Measurements from ENCODE around the gene WDR19. TPM values are rescaled to one million over a fixed set of nuclear protein-coding genes. Genes with fewer than 3 reads are reported as not detected.

WDR19 gene
- total RNA-seq, 4 donors from 2014 or later, result 6.1 to 16.2 (median 9.6) TPM

GRCh38 chr4:39279416-39279815, 97.1 kb downstream of the WDR19 start:
- H3K36me3 ChIP-seq, result peaks cover 0 to 17% of the 10 kb centered on the region in 2 donors
- no peak for ATAC-seq
- TF ChIP-seq POLR2A (IDR thresholded peaks at IDR 0.05), result no peak
- TF ChIP-seq, protein P1, sequence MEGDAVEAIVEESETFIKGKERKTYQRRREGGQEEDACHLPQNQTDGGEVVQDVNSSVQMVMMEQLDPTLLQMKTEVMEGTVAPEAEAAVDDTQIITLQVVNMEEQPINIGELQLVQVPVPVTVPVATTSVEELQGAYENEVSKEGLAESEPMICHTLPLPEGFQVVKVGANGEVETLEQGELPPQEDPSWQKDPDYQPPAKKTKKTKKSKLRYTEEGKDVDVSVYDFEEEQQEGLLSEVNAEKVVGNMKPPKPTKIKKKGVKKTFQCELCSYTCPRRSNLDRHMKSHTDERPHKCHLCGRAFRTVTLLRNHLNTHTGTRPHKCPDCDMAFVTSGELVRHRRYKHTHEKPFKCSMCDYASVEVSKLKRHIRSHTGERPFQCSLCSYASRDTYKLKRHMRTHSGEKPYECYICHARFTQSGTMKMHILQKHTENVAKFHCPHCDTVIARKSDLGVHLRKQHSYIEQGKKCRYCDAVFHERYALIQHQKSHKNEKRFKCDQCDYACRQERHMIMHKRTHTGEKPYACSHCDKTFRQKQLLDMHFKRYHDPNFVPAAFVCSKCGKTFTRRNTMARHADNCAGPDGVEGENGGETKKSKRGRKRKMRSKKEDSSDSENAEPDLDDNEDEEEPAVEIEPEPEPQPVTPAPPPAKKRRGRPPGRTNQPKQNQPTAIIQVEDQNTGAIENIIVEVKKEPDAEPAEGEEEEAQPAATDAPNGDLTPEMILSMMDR (IDR thresholded peaks at IDR 0.05 in 4 of 5, conservative IDR thresholded peaks at IDR 0.05 in 1 of 5), result no peak
- H3K27ac ChIP-seq, result no peak overlapping the region
- H3K27me3 ChIP-seq, result no peaks in the 10 kb centered on the region
- no peaks in the 10 kb centered on the region for H3K9me3 ChIP-seq
- no peak overlapping the region for H3K4me3 ChIP-seq
- intact Hi-C loops (cut with DNase I; ENCODE audit: low total_unique reads) (no loop called here), in situ Hi-C loops (cut with MboI; ENCODE audit: low sequenced_read_pairs in 4 of 4) (no loop called here)
- no peak for DNase-seq
- H3K4me1 ChIP-seq, result no peaks in the 10 kb centered on the region

DNA sequence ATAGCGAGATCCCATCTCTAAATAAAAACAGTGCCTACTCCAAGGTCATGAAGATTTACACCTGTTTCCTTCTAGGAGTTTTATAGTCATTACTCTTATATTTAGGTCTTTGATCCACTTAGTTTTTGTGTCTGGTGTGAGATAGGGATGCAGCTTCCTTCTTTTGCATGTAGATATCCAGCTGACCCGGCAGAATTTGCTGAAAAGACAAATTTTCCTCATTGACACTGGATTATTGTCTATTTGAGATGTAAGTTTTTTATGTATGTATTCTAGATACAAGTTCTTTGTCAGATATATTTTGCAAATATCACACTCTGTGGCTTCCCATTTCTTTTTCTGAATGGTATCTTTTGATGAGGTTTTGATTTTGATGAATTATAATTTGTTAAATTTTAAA, 98.4 kb downstream of the WDR19 start:
- H3K27ac ChIP-seq, result no peak overlapping the region
- no peaks in the 10 kb centered on the region for H3K27me3 ChIP-seq
- no peak overlapping the region for H3K4me3 ChIP-seq
- in situ Hi-C loops (cut with MboI; ENCODE audit: low sequenced_read_pairs in 4 of 4), result no loop called here
- ATAC-seq (no peak), DNase-seq (no peak)
- intact Hi-C loops (cut with DNase I; ENCODE audit: low total_unique reads), result no loop called here
- H3K36me3 ChIP-seq, result peaks cover 0 to 20% of the 10 kb centered on the region in 2 donors
- H3K9me3 ChIP-seq, result no peaks in the 10 kb centered on the region
- TF ChIP-seq, protein P1 (IDR thresholded peaks at IDR 0.05 in 4 of 5, conservative IDR thresholded peaks at IDR 0.05 in 1 of 5), result no peak
- no peak for TF ChIP-seq POLR2A (IDR thresholded peaks at IDR 0.05)
- H3K4me1 ChIP-seq, result no peaks in the 10 kb centered on the region

- no peak for ATAC-seq
- Histone ChIP-seq H3K9me3 (no peaks in the 10 kb centered on the region), H3K36me3 (peaks cover 0 to 39% of the 10 kb centered on the region in 2 donors), H3K4me3 (no peak overlapping the region), H3K27ac (no peak overlapping the region), H3K4me1 (no peaks in the 10 kb centered on the region), H3K27me3 (no peaks in the 10 kb centered on the region)
- intact Hi-C loops (cut with DNase I; ENCODE audit: low total_unique reads) (no loop called here), in situ Hi-C loops (cut with MboI; ENCODE audit: low sequenced_read_pairs in 4 of 4) (no loop called here)
- no peak for TF ChIP-seq POLR2A (IDR thresholded peaks at IDR 0.05)
- TF ChIP-seq, protein P1 (IDR thresholded peaks at IDR 0.05 in 4 of 5, conservative IDR thresholded peaks at IDR 0.05 in 1 of 5), result no peak
- DNase-seq, result no peak
Observed at GRCh38 chr4:39285111-39285795, 102.9 kb downstream of the WDR19 start.

DNA sequence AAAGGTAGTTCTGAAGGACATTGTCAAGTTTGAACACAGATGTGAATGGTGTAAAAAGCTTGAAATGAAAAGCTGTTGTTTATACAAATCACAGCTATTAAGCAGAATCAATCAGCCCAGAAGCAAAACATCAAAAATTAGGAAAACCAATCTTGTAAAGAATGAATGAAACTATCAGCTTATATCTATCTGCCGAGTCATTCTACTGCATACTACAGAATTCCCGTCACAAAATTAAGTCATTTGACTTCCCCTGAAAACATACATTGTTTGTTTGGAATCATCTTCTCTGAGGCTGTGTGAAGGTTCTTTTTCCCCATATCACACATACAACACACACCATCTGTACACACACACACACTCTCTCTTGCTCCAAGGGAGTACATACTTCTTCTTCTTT, 103.5 kb downstream of the WDR19 start:
- Histone ChIP-seq H3K4me1 (no peaks in the 10 kb centered on the region), H3K4me3 (no peak overlapping the region), H3K27ac (no peak overlapping the region), H3K9me3 (no peaks in the 10 kb centered on the region), H3K27me3 (no peaks in the 10 kb centered on the region), H3K36me3 (peaks cover 0 to 34% of the 10 kb centered on the region in 2 donors)
- no peak for ATAC-seq
- DNase-seq, result no peak
- intact Hi-C loops (cut with DNase I; ENCODE audit: low total_unique reads) (no loop called here), in situ Hi-C loops (cut with MboI; ENCODE audit: low sequenced_read_pairs in 4 of 4) (no loop called here)
- TF ChIP-seq, protein P1 (IDR thresholded peaks at IDR 0.05 in 4 of 5, conservative IDR thresholded peaks at IDR 0.05 in 1 of 5), result no peak
- TF ChIP-seq POLR2A (IDR thresholded peaks at IDR 0.05), result no peak

DNA sequence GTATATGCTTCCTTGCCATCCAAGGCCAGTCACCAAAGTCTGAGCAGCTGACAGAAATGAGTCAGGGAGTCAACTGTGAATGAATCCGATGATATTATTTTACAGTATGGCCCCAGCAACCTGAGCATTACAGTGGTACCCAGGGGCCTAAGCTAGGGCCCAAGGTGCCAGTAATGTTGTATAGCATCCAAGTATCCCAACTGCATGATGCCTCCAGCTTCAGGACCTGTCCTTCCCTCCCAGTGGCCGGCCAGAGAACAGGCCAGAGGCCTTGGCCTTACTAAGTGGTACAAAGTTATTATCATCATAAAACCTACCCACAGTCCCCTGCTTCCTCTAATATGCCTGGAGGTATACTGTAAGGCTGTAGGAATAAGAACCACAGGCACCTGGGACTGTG, 103.9 kb downstream of the WDR19 start:
- DNase-seq (no peak), ATAC-seq (no peak)
- no peaks in the 10 kb centered on the region for H3K4me1 ChIP-seq
- H3K4me3 ChIP-seq, result no peak overlapping the region
- H3K9me3 ChIP-seq, result no peaks in the 10 kb centered on the region
- H3K27ac ChIP-seq, result no peak overlapping the region
- H3K36me3 ChIP-seq, result peaks cover 0 to 37% of the 10 kb centered on the region in 2 donors
- intact Hi-C loops (cut with DNase I; ENCODE audit: low total_unique reads) (no loop called here), in situ Hi-C loops (cut with MboI; ENCODE audit: low sequenced_read_pairs in 4 of 4) (no loop called here)
- no peaks in the 10 kb centered on the region for H3K27me3 ChIP-seq
- TF ChIP-seq, protein P1 (IDR thresholded peaks at IDR 0.05 in 4 of 5, conservative IDR thresholded peaks at IDR 0.05 in 1 of 5), result no peak
- no peak for TF ChIP-seq POLR2A (IDR thresholded peaks at IDR 0.05)

Data from gastrocnemius medialis (tissue), 4 donors.